Iris pigment epithelial cell (primary cell): Measurements from ENCODE around the gene KRTAP5-10.
A peak's percentile ranks its signal among the peaks of the same experiment; 100 is the strongest.
"Not testable (repeated sequence)": the region's sequence is repeated elsewhere in the genome, so short reads cannot be mapped to it uniquely, and the experiment has no call there.

Experiments used
- DNase-seq: peaks from one replicate; pipeline ENCODE4 v3.0.0-alpha.2; 2011; ENCODE audit warnings: low read depth

KRTAP5-10 gene

GRCh38 chr11:71572811-71573210, 7.4 kb downstream of the KRTAP5-10 start:
- DNase-seq: no peak

GRCh38 chr11:71574418-71574817, 9.1 kb downstream of the KRTAP5-10 start:
- DNase-seq: no peak

GRCh38 chr11:71575723-71576424, 10.5 kb downstream of the KRTAP5-10 start:
- DNase-seq: no peak

- DNase-seq: not testable (repeated sequence)
These were observed 11.5 kb downstream of the KRTAP5-10 start for GRCh38 chr11:71576688-71577465.

- DNase-seq: no peak
These were observed 12.2 kb downstream of the KRTAP5-10 start for GRCh38 chr11:71577469-71578004.

GRCh38 chr11:71579513-71579912, 14.2 kb downstream of the KRTAP5-10 start:
- not testable (repeated sequence) for DNase-seq

GRCh38 chr11:71580057-71581003, 15.0 kb downstream of the KRTAP5-10 start:
- peak; percentile 73 for DNase-seq

- DNase-seq: no peak
These were observed 16.5 kb downstream of the KRTAP5-10 start for GRCh38 chr11:71581826-71582225.

- DNase-seq: no peak
These were observed 17.0 kb downstream of the KRTAP5-10 start, which contains the start of gene KRTAP5-11 for GRCh38 chr11:71582309-71582895. Gene KRTAP5-11 (minus strand): TSS chr11:71582875. CDS start chr11:71582837, 38 bp downstream.

GRCh38 chr11:71582969-71583368, 17.6 kb downstream of the KRTAP5-10 start:
- DNase-seq: not testable (repeated sequence)

GRCh38 chr11:71585673-71586072, 20.3 kb downstream of the KRTAP5-10 start:
- not testable (repeated sequence) for DNase-seq

- DNase-seq: not testable (repeated sequence)
These were observed 23.0 kb downstream of the KRTAP5-10 start for GRCh38 chr11:71588314-71588713.

- not testable (repeated sequence) for DNase-seq
These were observed 23.6 kb downstream of the KRTAP5-10 start for GRCh38 chr11:71588822-71589545.

- DNase-seq: not testable (repeated sequence)
These were observed 24.2 kb downstream of the KRTAP5-10 start for GRCh38 chr11:71589546-71589920.

- DNase-seq: not testable (repeated sequence)
These were observed 37.9 kb downstream of the KRTAP5-10 start for GRCh38 chr11:71603221-71603620.

GRCh38 chr11:71604798-71605488, 39.6 kb downstream of the KRTAP5-10 start:
- DNase-seq: not testable (repeated sequence)

GRCh38 chr11:71606853-71607519, 41.6 kb downstream of the KRTAP5-10 start:
- not testable (repeated sequence) for DNase-seq

- DNase-seq: not testable (repeated sequence)
These were observed 42.3 kb downstream of the KRTAP5-10 start for GRCh38 chr11:71607520-71608216.

GRCh38 chr11:71608272-71608671, 42.9 kb downstream of the KRTAP5-10 start:
- DNase-seq: not testable (repeated sequence)
